WTC11 (cell line): Measurements from ENCODE around the gene ZFP92. TPM values are rescaled to one million over a fixed set of nuclear protein-coding genes. Genes with fewer than 3 reads are reported as not detected.

Experiments used
- ATAC-seq: fragments of 200-7000 bp; cut with Tn5 transposase; 2 replicates; pipeline ENCODE4 v1.10.0; 2021; ENCODE audit warnings: mild to moderate bottlenecking, moderate library complexity
- CTCF ChIA-PET: fragments of 300-600 bp; sonication (Branson Sonifier 250); formaldehyde crosslinking; loops from one replicate; lab custom pipeline; 2021; ENCODE audit warnings: antibody characterized with exemption; lab: Charles Lee
- POLR2A ChIA-PET: fragments of 350-600 bp; sonication (Branson Sonifier 250); formaldehyde crosslinking; loops from one replicate; lab custom pipeline; 2021; ENCODE audit warnings: antibody characterized with exemption; lab: Charles Lee
- DNase-seq: peaks from one replicate; pipeline ENCODE4 v3.0.0; 2021; ENCODE audit warnings: low spot score
- H3K27ac Mint-ChIP-seq: 2 replicates; pipeline ENCODE4 v1.8.0; 2021; ENCODE audit warnings: mixed read lengths
- H3K27me3 Mint-ChIP-seq: 2 replicates; pipeline ENCODE4 v1.8.0; 2021; ENCODE audit warnings: low read depth, mild to moderate bottlenecking, moderate library complexity, mixed read lengths
- H3K36me3 Mint-ChIP-seq: 2 replicates; pipeline ENCODE4 v1.8.0; 2021; ENCODE audit warnings: mixed read lengths
- H3K4me1 Mint-ChIP-seq: 2 replicates; pipeline ENCODE4 v1.8.0; 2022; ENCODE audit warnings: mixed read lengths
- H3K4me3 Mint-ChIP-seq: 2 replicates; pipeline ENCODE4 v1.8.0; 2021; ENCODE audit warnings: mild to moderate bottlenecking, moderate library complexity, mixed read lengths
- H3K9me3 Mint-ChIP-seq: 2 replicates; pipeline ENCODE4 v1.8.0; 2021; ENCODE audit warnings: mixed read lengths
- CBFB ChIP-seq: sonication (generic); formaldehyde crosslinking; IDR thresholded peaks from 2 replicates; pipeline ENCODE4 v1.8.1; 2022; ENCODE audit warnings: mild to moderate bottlenecking, low read depth, missing genetic modification reagents
- EMX1 ChIP-seq: fragments of 250-450 bp; sonication (Bioruptor Pico); IDR thresholded peaks from 2 replicates; pipeline ENCODE4 v1.8.0; 2021; ENCODE audit warnings: mild to moderate bottlenecking
- GTF2I ChIP-seq: fragments of 250-450 bp; sonication (Bioruptor Pico); conservative IDR thresholded peaks from 2 replicates; pipeline ENCODE4 v1.4.0; 2021; ENCODE audit warnings: mild to moderate bottlenecking
- IRF2 ChIP-seq: sonication (generic); formaldehyde crosslinking; IDR thresholded peaks from 2 replicates; pipeline ENCODE4 v1.8.0; 2022; ENCODE audit warnings: low read depth, missing genetic modification reagents, borderline replicate concordance
- JAZF1 ChIP-seq: fragments of 250-450 bp; sonication (Bioruptor Pico); IDR thresholded peaks from 2 replicates; pipeline ENCODE4 v1.9.0; 2021; ENCODE audit warnings: moderate library complexity, mild to moderate bottlenecking, inconsistent platforms
- JUN ChIP-seq: sonication (generic); formaldehyde crosslinking; IDR thresholded peaks from 2 replicates; pipeline ENCODE4 v1.8.0; 2023; ENCODE audit warnings: mild to moderate bottlenecking, missing genetic modification reagents
- KAT7 ChIP-seq: sonication (generic); formaldehyde crosslinking; IDR thresholded peaks from 2 replicates; pipeline ENCODE4 v1.8.1; 2023; ENCODE audit warnings: missing genetic modification reagents, mild to moderate bottlenecking, borderline replicate concordance
- NR1H2 ChIP-seq: sonication (generic); formaldehyde crosslinking; IDR thresholded peaks from 2 replicates; pipeline ENCODE4 v1.9.0; 2021; ENCODE audit warnings: mild to moderate bottlenecking, moderate library complexity, missing genetic modification reagents
- RORB ChIP-seq: fragments of 250-450 bp; sonication (Bioruptor Pico); IDR thresholded peaks from 2 replicates; pipeline ENCODE4 v1.9.0; 2021; ENCODE audit warnings: mild to moderate bottlenecking
- SMAD4 ChIP-seq: sonication (generic); formaldehyde crosslinking; IDR thresholded peaks from 2 replicates; pipeline ENCODE4 v1.8.0; 2022; ENCODE audit warnings: mild to moderate bottlenecking, missing genetic modification reagents
- USF1 ChIP-seq: sonication (generic); formaldehyde crosslinking; IDR thresholded peaks from 2 replicates; pipeline ENCODE4 v1.8.0; 2022; ENCODE audit warnings: mild to moderate bottlenecking, missing genetic modification reagents
- ZNF121 ChIP-seq: sonication (generic); formaldehyde crosslinking; IDR thresholded peaks from 2 replicates; pipeline ENCODE4 v1.8.0; 2023; ENCODE audit warnings: missing genetic modification reagents
- ZNF232 ChIP-seq: sonication (generic); formaldehyde crosslinking; IDR thresholded peaks from 2 replicates; pipeline ENCODE4 v1.8.0; 2022; ENCODE audit warnings: mild to moderate bottlenecking, missing genetic modification reagents
- ZNF317 ChIP-seq: sonication (generic); formaldehyde crosslinking; IDR thresholded peaks from 2 replicates; pipeline ENCODE4 v1.8.1; 2023; ENCODE audit warnings: low read depth, mild to moderate bottlenecking, moderate library complexity, missing genetic modification reagents, borderline replicate concordance
- ZNF425 ChIP-seq: fragments of 250-450 bp; sonication (Bioruptor Pico); conservative IDR thresholded peaks from 2 replicates; pipeline ENCODE4 v1.9.0; 2021; ENCODE audit warnings: mild to moderate bottlenecking
- ZNF532 ChIP-seq: fragments of 250-450 bp; sonication (Bioruptor Pico); IDR thresholded peaks from 2 replicates; pipeline ENCODE4 v1.9.0; 2021; ENCODE audit warnings: mild to moderate bottlenecking, borderline replicate concordance
- total RNA-seq: library from RNA; stranded (reverse); gene quantifications from 3 replicates; pipeline ENCODE4 v1.2.3, GENCODE V29; 2021
- TF ChIP-seq, protein P1 (sequence below): sonication (generic); formaldehyde crosslinking; IDR thresholded peaks from 2 replicates; pipeline ENCODE4 v1.8.1; 2023; ENCODE audit warnings: mild to moderate bottlenecking, moderate library complexity, missing genetic modification reagents

The ZFP92 gene
- total RNA-seq, 1 experiment from 2014 or later: 0.31 TPM

GRCh38 chrX:153372949-153373348 is 38.3 kb upstream of the ZFP92 start (continued):
- TF ChIP-seq CBFB (CRISPR knock-in tag) (no peak), SMAD4 (CRISPR knock-in tag) (no peak), NR1H2 (CRISPR knock-in tag) (no peak), GTF2I (no peak), ZNF425 (CRISPR knock-in tag) (no peak), ZNF232 (CRISPR knock-in tag) (no peak), RORB (CRISPR knock-in tag) (no peak)

DNA sequence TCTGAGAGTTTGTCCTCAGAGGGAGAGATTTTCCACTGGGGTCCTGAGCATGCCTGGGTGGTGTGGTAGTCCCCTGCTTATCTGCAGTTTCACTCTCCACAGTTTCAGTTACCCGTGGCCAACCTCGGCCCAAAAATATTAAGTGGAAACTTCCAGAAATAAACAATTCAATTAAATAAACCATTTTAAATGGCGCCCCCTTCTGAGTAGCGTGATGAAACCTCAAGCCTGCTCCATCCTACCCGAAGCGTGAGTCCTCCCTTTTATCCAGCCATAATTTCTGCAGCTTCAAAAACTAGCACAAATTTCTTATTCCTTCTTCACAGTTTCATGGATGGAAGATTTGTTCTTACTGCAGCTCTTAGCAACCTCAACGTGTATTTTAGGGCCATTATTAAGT is 36.8 kb upstream of the ZFP92 start:
- H3K27ac Mint-ChIP-seq: no peak overlapping the region; the same call in 1 of the 2 replicates
- DNase-seq (no peak), ATAC-seq (no peak)
- POLR2A ChIA-PET: no interaction called here
- CTCF ChIA-PET: no interaction called here
- peaks cover 13% of the 10 kb centered on the region for H3K9me3 Mint-ChIP-seq
- H3K4me3 Mint-ChIP-seq: no peak overlapping the region
- TF ChIP-seq IRF2 (CRISPR knock-in tag) (no peak), JAZF1 (no peak), ZNF121 (CRISPR knock-in tag) (no peak), JUN (CRISPR knock-in tag) (no peak)
- TF ChIP-seq, all 79 proteins: peak for 0
- H3K36me3 Mint-ChIP-seq: no peaks in the 10 kb centered on the region
- no peaks in the 10 kb centered on the region for H3K27me3 Mint-ChIP-seq
- H3K4me1 Mint-ChIP-seq: no peaks in the 10 kb centered on the region

- DNase-seq (no peak), ATAC-seq (no peak)
- H3K36me3 Mint-ChIP-seq: no peaks in the 10 kb centered on the region
- no peaks in the 10 kb centered on the region for H3K4me1 Mint-ChIP-seq
- no peaks in the 10 kb centered on the region for H3K27me3 Mint-ChIP-seq
- POLR2A ChIA-PET: no interaction called here
- no peak overlapping the region for H3K27ac Mint-ChIP-seq
- TF ChIP-seq USF1 (CRISPR knock-in tag) (no peak), ZNF121 (CRISPR knock-in tag) (no peak), ZNF317 (CRISPR knock-in tag) (no peak), ZNF532 (CRISPR knock-in tag) (no peak), EMX1 (CRISPR knock-in tag) (no peak), ZNF232 (CRISPR knock-in tag) (no peak), KAT7 (CRISPR knock-in tag) (no peak), RORB (CRISPR knock-in tag) (no peak)
- TF ChIP-seq, protein P1, sequence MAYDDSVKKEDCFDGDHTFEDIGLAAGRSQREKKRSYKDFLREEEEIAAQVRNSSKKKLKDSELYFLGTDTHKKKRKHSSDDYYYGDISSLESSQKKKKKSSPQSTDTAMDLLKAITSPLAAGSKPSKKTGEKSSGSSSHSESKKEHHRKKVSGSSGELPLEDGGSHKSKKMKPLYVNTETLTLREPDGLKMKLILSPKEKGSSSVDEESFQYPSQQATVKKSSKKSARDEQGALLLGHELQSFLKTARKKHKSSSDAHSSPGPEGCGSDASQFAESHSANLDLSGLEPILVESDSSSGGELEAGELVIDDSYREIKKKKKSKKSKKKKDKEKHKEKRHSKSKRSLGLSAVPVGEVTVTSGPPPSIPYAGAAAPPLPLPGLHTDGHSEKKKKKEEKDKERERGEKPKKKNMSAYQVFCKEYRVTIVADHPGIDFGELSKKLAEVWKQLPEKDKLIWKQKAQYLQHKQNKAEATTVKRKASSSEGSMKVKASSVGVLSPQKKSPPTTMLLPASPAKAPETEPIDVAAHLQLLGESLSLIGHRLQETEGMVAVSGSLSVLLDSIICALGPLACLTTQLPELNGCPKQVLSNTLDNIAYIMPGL (CRISPR knock-in tag): no peak
- CTCF ChIA-PET: no interaction called here
- peaks cover 11% of the 10 kb centered on the region for H3K9me3 Mint-ChIP-seq
- H3K4me3 Mint-ChIP-seq: no peak overlapping the region
These were observed 35.7 kb upstream of the ZFP92 start for GRCh38 chrX:153375571-153375970.
